ENCODE results near the gene TPCN2.

Gene TPCN2

GRCh38 chr11:69058511-69059270 is 10.0 kb downstream of the TPCN2 start:
- DNase-seq = no peak

DNA sequence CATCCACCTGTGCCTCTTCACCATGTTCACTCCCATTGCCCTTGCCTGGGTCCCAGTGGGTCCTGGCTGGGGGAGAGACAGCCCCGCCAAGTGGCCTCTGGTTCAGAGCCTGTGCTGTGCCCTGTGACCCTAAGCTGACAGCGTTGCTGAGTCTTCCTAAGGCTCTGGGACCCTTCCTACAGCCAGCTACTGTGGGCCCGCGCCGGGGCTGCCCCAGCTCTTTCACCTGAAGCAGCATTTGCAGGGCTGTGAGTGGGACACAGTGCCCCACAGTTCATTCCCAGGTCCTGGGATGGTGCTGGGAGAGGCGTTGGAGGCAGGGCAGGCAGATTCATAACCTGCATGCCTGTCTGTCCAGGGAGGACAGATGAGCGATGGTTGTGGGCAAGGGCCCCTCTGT is 10.7 kb downstream of the TPCN2 start:
- DNase-seq = no peak

DNA sequence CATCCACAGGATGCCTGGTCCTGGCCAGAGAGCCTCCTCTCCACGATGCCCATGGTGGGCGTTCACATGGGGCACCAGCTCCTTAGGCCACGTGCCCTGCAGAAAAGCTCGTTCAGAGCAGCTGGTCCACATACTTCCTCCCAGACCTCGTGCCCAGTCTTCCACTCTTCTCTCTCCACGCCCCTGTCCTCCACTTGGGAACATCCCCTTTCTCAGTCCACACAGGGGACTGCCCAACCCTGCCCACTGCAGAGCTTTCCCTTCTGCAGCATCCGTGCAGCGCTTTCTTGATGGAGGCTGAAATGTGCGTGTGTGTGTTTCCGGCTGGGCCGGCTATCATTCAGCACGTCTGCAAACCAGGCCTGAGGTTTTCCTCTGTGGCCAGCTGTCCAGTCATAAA is 11.3 kb downstream of the TPCN2 start:
- no peak for DNase-seq

- DNase-seq = no peak
These were observed 12.3 kb downstream of the TPCN2 start for GRCh38 chr11:69060806-69061712.

GRCh38 chr11:69061713-69062053 is 13.0 kb downstream of the TPCN2 start:
- no peak for DNase-seq

DNA sequence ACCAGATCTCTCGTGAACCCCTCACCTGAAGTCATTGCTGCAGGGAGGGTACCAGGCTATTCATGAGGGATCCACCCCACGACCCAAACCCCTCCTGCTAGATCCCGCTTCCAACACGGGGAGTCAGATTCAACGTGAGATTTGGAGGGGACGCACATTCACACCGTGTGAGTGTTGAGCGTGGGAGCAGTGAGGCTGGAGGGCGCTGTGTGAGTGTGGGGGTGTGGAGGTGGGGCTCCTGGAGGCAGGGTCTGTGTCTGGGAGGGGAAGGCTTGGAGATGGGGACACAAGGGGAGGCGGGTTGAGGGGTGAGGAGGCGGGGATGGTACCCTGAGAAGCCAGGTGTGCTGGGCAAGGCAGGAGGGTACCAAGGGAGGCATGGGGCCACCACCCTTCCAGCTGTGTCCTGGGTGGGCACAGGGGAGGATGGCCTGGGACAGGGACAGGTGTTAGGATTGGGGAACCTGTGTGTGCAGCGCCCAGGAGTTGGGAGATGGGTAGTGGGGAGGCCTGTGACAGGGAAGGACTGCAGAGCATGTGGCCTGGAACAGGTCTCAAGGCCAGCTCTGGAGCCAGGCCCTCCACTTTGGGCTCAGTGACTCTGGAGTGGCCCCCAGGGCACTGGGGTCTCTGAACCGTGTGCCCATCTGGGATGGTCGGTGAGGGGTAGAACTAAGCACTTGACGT is 13.6 kb downstream of the TPCN2 start:
- no peak for DNase-seq

DNA sequence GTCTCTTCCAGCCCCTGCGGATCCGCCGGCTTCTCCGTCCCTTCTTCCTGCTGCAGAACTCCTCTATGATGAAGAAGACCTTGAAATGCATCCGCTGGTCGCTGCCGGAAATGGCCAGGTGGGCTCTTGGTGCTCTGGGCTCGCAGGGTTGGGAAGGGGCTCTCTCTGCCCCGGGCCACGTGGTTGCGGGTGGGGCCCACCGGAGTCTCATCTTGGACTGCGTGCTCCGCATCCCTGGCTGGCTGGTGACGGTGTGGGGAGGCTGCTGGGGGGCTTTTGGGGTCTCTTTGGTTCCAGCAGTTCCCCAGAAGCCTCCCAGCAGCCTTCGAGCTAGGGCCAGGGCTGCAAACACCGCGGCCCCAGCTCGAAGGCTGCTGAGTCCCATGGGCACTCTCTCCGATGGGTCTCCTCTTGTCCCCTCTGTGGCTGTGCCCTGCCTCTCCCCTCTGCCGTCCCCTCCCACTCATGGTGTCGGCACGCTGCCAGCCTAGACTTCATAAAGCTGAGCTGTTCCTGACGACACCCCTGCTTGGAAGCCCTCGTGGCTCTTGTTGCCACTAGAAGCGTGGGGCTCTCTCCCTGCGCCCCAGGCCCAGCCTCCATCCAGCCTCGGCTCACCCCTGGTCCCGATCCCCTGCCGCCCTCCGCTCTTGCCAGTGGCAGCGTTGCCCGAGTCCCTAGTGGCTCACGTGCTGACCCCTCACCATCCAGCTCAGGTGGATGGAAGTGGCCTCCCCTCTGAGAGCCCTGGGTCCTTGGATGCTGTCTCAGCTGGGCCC is 14.3 kb downstream of the TPCN2 start:
- DNase-seq = no peak

- DNase-seq = no peak
These were observed 15.0 kb downstream of the TPCN2 start for GRCh38 chr11:69063652-69064260.

- no peak for DNase-seq
These were observed 15.7 kb downstream of the TPCN2 start for GRCh38 chr11:69064394-69064957.

GRCh38 chr11:69065147-69065710 is 16.5 kb downstream of the TPCN2 start:
- no peak for DNase-seq

GRCh38 chr11:69066122-69067112 is 17.7 kb downstream of the TPCN2 start:
- no peak for DNase-seq

DNA sequence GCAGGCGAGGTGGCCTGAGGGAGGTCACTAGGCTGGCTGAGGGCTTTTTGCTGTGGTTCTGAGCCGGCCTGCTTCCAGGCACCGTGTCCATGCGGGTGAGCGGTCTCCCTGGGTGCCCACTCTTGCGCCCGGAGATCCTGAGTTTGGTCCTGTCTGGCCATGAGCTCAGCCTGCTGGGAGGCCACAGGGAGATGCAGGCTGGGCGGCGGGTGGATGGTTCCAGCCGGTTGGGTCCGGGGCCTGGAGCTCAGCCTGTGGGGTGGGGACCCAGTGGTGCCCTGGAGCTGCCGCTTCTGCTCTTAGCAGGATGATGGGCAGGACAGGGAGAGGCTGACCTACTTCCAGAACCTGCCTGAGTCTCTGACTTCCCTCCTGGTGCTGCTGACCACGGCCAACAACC is 18.5 kb downstream of the TPCN2 start:
- DNase-seq = no peak

DNA sequence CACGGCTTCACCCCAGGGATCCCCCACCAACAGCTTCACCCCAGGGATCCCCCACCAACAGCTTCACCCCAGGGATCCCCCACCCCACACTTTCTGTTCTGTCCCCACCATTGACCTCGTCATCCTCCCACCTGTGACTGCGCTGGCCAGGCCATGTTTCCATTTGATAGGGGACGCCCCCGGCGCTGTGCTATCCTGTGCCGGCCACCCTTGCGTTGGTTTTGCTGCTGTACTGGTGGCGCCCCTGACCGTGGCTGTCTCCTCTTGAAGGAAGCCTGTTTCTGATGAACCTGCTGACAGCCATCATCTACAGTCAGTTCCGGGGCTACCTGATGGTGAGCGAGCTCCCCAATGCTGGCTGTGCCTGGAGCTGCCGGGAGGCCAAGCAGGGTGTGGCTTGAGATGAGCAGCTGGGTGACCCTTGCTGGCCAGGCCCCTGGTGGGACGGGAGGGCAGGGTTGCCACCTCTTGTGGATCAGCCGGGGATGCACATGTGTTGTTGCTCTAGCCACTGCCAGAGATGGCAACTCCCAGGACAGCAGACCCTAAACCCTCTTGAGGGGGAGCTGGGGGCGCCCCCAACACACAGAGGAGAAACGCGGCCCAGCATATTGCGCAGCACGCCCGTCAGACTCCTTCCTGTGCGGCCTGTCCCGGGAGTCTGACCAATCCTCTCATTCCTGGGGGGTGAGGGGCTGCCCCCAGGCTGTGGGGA is 22.5 kb downstream of the TPCN2 start:
- DNase-seq = no peak

DNA sequence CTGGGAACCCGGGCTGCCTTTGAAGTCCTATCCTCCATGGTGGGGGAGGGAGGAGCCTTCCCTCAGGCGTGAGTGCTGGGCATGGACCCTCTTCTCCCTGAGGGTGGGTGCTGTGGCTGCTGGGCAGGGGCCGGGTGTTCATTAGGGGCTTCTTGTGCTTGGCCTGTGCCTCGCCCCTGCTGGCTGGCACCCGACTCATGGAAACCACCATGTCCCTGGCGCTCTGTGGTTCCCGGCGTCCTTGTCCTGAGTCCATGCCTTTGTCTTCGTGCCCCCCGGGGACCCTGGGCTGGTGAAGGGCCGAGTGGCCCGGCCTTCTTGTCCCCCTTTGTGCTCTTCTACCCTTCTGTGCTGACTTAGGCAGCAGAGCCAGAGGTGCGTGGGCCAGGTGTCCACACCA is 23.2 kb downstream of the TPCN2 start:
- no peak for DNase-seq

DNA sequence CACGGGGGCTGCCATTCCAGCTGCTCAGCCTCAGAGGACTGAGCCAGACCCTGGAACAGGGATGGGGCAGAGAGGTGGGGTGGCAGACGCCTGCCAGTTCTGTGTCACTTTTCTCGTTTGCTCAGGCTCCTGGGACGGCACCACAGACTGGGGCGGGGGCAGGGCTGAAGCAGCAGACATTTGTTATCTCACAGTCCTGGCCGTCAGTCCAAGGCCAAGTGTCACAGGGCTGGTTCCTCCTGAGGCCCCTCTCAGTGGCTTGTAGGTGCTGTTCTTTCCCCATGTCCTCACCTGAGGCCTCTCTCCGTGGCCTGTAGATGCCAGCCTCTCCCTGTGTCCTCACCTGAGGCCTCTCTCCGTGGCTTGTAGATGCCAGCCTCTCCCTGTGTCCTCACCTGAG is 24.7 kb downstream of the TPCN2 start:
- no peak for DNase-seq

DNA sequence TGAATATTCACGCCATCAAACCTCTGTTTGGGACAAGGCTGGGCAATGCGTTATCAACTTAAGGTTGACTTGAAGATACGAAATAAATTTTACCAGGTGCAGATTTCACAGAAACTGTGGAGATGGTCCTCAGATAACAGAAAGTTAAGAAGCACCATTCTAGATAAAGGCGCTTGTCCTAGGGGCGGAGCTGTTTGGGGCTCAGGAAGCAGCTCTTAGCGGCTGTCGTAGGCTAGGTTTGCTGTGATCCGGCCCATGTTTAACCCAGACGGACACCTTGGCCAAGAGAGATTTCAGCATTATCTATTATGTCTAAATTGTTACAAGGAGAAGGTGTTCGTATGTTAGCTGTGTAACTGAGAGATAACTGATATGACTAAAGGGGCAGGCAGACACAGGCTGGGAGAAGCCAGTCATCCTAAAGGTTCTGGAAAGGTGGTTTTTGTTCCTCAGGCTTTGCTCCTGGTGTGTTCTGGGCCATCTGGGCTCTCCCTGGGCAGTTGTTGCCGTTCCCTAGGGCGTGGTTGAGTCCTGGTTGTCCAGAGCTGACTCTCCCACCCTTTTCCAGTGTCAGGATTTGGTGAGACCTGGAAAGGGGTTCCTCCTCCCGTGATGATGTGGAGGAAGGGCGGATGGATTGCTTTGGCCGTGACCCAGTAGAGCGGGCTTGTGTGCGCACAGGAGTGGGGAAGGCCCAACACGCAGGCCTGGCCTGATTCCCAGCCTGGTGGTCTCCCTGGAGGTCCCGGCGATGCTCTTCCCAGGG is 25.8 kb downstream of the TPCN2 start:
- no peak for DNase-seq

- peak; percentile 84 for DNase-seq
These were observed 26.8 kb downstream of the TPCN2 start for GRCh38 chr11:69075421-69076128.

DNA sequence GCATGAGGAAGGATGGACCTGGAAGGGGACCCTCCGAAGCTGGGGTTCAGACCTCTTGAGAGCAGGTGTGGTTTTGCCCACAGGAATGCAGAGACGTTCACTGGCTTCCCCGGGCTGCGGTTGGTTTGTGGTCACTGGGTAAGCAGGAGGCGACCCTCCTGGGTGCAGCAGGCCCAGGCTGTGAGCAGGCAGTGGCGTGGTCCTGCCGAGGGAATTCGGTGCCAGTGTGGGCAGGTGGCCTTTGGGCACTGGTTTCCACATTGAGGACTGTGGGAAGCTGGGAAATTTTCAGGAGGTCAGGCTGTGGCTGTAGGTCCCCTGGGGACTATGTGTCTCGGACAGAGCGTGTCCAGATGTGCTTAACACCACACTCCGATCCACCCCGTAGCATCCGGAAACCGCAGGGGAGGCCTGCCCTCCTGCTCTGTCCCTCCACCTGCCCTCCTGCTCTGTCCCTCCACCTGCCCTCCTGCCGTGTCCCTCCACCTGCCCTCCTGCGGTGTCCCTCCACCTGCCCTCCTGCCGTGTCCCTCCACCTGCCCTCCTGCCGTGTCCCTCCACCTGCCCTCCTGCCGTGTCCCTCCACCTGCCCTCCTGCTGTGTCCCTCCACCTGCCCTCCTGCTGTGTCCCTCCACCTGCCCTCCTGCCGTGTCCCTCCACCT is 27.5 kb downstream of the TPCN2 start:
- no peak for DNase-seq
